IMR-90 (cell line): ENCODE results near the gene MCF2L.

Experiments used
- CEBPB ChIP-seq: IDR thresholded peaks from 2 replicates; pipeline ENCODE4 v1.6.1; 2012; ENCODE audit warnings: low read depth, low read length, improper control_type of control experiment
- POLR2A ChIP-seq: IDR thresholded peaks from 2 replicates; pipeline ENCODE4 v1.6.1; 2012; ENCODE audit warnings: mild to moderate bottlenecking, low read depth, low read length
- RCOR1 ChIP-seq: IDR thresholded peaks from 2 replicates; pipeline ENCODE4 v1.6.1; 2012; ENCODE audit warnings: mild to moderate bottlenecking, low read length, improper control_type of control experiment; ENCODE audit not compliant: insufficient replicate concordance
- RFX5 ChIP-seq: IDR thresholded peaks from 2 replicates; pipeline ENCODE4 v1.8.0; 2012; ENCODE audit warnings: low read depth, mild to moderate bottlenecking, low read length, moderate library complexity
- TF ChIP-seq, protein P1 (sequence below): conservative IDR thresholded peaks from 2 replicates; pipeline ENCODE4 v1.5.1; 2012; ENCODE audit warnings: mild to moderate bottlenecking, low read depth, low read length, improper control_type of control experiment
- TF ChIP-seq, protein P2 (sequence below): fragments of 150-350 bp; IDR thresholded peaks from 2 replicates; pipeline ENCODE4 v1.6.1; 2016; ENCODE audit warnings: low read depth, mild to moderate bottlenecking, low read length, moderate library complexity, borderline replicate concordance

GRCh38 chr13:113051641-113052040 lies 82.6 kb downstream of the MCF2L start:
- no peak for TF ChIP-seq RCOR1
- TF ChIP-seq, protein P1, sequence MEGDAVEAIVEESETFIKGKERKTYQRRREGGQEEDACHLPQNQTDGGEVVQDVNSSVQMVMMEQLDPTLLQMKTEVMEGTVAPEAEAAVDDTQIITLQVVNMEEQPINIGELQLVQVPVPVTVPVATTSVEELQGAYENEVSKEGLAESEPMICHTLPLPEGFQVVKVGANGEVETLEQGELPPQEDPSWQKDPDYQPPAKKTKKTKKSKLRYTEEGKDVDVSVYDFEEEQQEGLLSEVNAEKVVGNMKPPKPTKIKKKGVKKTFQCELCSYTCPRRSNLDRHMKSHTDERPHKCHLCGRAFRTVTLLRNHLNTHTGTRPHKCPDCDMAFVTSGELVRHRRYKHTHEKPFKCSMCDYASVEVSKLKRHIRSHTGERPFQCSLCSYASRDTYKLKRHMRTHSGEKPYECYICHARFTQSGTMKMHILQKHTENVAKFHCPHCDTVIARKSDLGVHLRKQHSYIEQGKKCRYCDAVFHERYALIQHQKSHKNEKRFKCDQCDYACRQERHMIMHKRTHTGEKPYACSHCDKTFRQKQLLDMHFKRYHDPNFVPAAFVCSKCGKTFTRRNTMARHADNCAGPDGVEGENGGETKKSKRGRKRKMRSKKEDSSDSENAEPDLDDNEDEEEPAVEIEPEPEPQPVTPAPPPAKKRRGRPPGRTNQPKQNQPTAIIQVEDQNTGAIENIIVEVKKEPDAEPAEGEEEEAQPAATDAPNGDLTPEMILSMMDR: no peak
- no peak for TF ChIP-seq RFX5
- no peak for TF ChIP-seq CEBPB
- TF ChIP-seq, protein P2, sequence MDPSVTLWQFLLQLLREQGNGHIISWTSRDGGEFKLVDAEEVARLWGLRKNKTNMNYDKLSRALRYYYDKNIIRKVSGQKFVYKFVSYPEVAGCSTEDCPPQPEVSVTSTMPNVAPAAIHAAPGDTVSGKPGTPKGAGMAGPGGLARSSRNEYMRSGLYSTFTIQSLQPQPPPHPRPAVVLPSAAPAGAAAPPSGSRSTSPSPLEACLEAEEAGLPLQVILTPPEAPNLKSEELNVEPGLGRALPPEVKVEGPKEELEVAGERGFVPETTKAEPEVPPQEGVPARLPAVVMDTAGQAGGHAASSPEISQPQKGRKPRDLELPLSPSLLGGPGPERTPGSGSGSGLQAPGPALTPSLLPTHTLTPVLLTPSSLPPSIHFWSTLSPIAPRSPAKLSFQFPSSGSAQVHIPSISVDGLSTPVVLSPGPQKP: no peak
- no peak for TF ChIP-seq POLR2A
